Measurements from ENCODE around the gene ACER2. TPM values are rescaled to one million over a fixed set of nuclear protein-coding genes. Genes with fewer than 3 reads are reported as not detected.

The ACER2 gene
- total RNA-seq, 1 donor from 2014 or later: 20.1 TPM

DNA sequence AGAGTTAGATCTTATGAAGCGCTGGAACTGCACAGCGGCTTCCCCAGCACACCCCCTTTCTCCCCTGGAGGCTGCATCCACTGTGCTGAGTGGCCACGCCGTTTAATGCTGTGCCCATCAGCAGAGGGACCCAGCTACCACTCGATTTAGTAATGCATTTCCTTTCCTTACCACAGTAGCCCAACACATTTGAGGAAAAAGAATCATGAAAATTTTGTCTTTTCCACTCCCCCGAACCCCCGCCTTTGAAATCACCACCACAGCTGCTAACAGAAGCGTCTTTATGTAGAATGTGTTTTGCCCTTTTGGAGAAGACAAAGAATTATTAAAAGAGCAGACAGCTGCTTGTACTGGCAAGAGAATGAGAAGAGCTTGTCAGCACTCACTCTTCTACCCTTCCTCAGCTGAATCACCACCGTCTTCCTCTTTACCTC lies 73.2 kb downstream of the ACER2 start:
- DNase-seq (ENCODE audit: extremely low read depth, low read depth, low spot score): no peak

DNA sequence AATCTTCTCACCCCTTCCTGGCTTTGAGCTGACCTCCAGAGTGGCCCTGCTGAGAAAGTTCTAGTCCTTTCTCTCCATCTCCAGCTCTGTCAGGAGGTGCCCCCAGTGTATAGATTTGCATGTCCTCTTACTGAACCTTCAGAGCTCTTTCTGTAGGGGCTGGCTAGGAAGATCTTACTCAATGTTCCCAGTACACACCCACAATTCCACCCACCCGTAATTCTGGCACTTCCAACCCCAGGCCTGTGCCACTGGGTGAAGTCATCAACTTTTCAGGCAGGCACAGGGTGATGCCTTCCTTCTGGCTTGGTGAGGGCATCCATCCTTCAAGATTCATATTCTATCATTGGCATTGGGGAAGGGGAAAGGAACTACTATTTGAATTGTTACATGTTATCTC lies 75.9 kb downstream of the ACER2 start:
- DNase-seq (ENCODE audit: extremely low read depth, low read depth, low spot score): no peak

DNA sequence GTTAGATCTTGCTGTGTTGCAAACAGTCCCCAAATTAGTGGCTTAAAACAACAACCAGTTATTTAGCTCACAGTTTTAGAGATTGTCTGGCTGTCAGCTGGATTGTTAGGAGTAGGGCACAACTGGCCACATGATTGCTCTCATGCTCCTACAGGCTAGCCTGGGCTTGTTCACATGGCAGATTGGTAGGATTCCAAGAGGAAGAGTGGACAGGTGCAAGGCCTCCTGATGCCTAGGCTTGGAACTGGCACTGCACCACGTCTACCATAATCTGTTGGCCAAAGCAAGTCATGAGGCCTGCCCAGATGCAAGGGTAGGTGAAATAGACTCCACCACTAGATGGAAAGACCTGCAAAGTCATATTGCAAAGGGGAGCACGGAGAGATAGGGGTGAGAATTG lies 76.4 kb downstream of the ACER2 start:
- DNase-seq (ENCODE audit: extremely low read depth, low read depth, low spot score): no peak

DNA sequence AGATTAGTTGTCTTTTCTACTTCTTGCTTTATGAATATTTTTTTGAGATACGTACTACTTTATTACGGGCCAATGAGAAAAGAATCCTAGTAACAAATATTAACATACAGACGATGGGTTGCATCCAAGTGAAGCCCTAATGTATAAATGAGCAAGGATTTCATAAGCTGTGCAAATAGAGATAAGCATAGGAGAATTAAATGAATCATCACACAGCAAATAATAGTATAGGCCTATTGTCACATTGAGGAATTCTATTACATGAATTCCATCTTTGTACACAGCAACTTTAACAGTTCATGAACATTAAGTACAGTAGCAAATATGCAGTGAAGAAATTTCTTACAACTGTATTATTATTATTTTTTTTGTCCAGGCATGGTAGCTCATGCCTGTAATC lies 78.0 kb downstream of the ACER2 start:
- no peak for DNase-seq (ENCODE audit: extremely low read depth, low read depth, low spot score)

DNA sequence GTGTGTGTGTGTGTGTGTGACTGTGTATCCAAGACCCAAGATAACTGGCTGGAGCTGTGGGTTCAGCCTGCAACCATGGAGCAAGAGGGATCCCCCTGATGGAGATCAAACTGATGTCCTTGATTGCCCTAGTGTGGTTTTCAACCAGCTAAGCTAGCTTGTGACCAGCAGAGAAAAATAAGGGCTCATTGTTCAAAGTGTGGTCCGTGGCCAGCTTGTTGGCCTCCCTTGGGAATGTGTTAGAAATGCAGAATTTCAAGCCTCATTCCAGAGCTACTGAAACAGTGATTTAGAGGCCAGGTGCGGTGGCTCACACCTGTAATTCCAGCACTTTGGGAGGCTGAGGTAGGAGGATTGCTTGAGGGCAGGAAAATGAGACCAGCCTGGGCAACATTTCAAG lies 79.9 kb downstream of the ACER2 start:
- no peak for DNase-seq (ENCODE audit: extremely low read depth, low read depth, low spot score)

DNA sequence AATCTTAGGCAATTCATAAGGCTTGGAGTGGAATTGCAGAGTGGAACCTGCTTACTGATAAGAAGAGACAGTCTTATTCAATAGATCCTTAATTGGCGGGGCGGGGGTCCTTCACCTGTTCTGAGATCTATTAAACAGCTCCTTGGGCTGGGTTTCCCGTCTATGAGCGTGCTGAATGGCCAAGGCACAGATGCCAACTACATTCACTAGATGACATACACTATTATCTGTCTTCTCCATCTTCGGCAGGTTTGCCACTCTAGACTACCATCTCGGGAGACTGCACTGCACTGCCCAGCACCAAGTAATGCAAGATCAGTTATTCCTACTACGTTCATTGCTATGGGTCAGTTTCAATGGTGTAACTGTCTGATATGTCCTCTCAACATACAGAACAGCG lies 81.5 kb downstream of the ACER2 start:
- DNase-seq (ENCODE audit: extremely low read depth, low read depth, low spot score): no peak

DNA sequence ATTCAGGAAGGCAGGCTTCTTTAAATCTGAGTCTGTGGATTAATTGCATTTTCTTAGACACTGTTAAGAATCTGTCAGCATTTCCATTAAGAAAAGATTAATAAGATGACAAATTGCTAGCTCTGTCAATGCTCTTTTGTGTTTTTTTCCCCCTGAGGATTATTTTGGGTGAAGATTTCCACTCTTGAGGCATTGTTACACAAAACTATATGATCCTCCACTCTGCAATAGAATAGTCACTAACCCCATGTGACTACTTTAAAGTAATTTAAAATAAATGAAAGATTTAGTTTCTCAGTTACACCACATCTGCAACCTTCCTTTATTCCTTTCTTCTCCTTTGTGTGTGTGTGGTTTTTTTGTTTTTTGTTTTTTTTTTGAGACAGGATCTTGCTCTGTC lies 82.0 kb downstream of the ACER2 start:
- DNase-seq (ENCODE audit: extremely low read depth, low read depth, low spot score): no peak

DNA sequence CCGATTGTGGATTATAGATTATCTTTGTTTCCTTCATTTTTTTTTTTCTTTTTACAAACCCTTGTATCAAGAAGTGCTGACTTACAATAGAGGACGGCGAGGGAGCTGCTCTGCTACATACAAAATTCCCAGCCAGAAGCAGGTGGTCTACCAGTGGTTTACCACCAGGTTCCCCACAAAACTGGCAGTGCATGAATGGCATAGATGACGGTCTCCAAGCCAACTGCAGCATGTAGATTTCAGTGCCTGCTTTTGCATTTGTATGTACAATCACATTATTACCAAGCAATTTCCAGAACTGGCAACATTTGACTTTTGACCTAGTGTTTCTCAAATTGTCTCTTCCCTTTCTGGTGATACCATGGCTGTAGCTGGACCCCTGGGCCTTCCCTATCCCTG lies 84.0 kb downstream of the ACER2 start:
- no peak for DNase-seq (ENCODE audit: extremely low read depth, low read depth, low spot score)

DNA sequence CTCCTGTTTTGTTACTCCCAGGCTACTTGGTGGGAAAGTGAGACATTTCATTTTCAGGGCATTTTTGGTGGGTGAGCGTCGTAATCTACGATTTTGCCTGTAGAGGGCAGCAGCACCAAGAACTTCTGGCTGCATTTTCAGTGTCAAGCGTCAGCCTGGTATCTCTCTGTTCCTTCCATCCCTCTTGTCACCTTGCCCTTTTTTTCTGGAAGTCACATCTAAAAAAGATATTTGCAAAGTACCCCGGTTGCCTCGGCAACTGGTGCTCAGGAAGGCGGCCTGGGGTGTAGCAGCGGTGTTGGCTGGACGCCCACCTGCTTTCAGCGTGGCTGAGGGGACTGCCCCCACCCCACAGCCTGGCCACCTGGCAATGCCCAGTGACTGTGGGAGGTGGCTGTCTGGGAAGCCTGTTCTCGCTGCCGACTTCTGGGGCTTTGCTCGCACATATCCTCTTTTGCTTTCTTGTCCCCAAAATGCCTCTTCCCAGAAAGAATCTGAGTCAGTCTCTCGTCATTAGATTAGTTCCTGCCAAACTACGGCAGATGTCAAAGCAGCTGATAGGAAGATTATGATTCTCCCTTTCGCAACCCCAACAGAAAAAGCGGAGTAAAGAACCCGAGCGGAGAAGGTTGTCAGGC lies 84.5 kb downstream of the ACER2 start:
- DNase-seq (ENCODE audit: extremely low read depth, low read depth, low spot score): no peak

DNA sequence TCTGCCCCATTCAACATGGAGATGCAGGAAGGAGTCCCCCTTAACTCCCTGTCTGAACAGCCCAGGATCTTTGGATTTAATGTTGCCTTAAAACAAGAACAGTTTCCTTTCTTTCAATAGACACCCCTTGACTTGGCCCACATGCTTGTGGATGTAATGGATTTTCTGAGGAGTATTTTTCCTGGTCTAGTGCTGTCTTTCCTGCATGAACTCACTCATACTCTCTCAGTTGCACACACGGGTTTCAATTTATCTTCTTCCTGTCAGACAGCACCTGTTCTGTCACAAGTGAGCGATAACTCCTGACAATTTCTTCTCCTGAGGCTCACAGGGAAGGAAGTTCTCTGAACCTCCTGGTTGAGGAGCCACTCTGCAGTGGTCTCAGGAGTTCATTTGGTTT lies 85.1 kb downstream of the ACER2 start:
- no peak for DNase-seq (ENCODE audit: extremely low read depth, low read depth, low spot score)

DNA sequence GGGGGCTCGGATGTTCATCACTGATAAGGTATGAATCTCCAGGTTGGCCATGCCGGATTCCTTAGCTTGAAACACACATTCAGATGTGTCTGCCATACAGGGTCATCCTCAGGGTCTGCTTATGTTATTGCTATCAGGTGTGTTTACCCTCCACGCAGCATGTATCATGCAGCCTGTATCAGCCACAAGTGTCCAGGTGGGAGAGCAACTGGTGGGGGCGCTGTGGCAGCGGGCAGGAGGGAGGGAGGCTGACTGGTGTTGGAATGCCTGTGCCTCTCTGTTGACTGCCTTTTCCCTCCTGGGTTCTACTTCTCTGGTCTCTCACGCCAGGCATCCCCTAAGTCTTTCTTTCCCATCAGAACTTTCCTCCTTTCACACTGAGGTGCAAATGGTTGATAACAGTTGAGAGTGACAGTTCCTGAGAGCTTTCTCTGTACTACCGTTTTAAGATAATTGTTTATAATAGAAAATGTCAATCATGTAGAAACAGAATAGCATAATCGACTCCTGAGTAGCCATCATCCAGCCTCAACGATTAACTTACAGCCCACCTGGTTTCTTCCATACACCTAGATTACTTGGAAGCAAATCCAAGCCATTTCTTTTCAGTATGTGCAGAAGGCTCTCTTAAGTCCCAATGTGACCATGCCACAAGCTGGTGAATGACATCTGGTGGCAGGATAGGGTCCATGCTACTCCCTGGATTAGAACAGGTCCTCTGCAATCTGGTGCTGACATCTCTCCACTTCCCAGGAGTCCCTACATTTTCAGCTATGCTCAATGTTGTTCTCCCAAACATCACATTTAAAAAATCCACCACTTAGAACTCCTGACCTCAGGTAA lies 86.6 kb downstream of the ACER2 start:
- DNase-seq (ENCODE audit: extremely low read depth, low read depth, low spot score): no peak

DNA sequence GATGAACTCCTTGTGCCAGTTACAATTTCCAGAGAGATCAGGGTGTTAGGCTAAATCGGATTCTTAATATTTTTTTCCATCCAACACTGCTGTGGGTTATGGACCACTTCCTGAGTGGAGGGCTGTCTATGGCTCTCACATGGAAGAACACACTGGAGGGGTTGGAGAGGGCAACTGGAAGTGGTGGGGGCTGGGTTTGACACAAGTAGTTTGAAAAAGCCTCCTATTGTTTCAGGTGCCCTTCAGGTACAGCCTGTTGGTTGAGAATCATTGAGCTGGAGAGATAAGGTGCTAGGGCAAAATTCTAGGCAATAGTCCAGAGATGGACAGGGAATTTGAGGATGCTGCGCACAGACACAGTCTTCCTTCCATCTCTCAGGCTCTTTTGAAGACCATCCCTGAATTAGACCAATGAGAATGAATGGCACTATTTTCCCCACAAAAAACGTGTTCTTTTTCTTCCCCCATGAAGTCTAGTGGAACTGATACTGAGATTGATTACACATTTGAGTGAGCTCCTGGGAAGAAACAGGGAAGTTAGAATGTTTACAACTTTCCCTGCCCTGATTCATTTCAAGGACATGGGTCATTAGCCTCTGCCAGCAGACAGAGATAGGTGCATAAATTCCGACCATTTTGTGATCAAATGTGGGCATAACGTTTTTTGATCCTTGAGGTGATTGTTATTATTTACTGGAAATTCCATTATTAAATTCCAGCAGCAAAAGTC lies 87.7 kb downstream of the ACER2 start:
- no peak for DNase-seq (ENCODE audit: extremely low read depth, low read depth, low spot score)

DNA sequence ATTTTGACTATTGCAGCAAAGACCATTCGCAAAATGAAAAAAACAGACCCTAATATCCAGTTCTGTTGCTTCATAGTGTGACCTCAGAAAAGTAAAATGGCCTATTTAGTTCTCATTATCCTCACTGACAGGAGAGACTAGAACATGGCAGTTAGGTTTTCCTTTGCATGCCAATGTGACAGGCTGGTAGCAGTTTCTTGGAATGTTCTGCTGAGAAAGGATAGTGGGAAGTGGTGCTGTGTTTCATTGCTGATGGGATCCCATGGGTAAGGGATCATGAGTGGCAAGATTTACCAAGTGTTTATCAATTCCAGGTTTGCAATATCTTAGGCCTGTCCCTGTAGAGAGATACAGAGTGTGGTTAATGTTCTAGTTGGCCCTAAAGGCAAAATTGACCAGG lies 88.5 kb downstream of the ACER2 start:
- no peak for DNase-seq (ENCODE audit: extremely low read depth, low read depth, low spot score)

DNA sequence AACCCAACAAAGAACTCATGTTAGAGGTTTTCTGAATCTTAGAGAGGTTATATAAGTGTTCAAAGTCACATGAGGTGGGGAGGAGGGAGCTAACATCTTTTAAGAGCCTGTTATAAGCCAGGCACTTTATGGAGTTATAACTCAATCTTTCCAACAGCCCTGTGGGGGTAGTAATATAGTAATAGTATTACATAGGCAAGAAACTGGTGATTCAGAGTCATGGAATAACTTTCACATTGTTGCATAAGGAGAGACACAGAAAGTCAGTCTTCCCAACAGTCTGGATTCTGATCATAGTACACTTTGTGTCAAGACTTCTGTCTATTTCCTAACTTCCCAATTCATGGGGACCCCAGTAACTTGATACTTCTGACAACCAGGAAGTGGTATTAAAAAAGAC lies 89.2 kb downstream of the ACER2 start:
- no peak for DNase-seq (ENCODE audit: extremely low read depth, low read depth, low spot score)

Other genes starting within 250 kb of the ACER2 start
- gene DENND4C, start 178.3 kb upstream of the ACER2 start, total RNA-seq: 53.7 and 59.5 TPM in 2 replicates
- 1,223 and 1,503 TPM in 2 replicates for gene RPS6, start 28.8 kb upstream of the ACER2 start, total RNA-seq

Measured in glomerular endothelial cell (primary cell).